Islet of Langerhans (tissue), 1 donor: ENCODE data around the gene SMYD3.
"Not testable (repeated sequence)": the region's sequence is repeated elsewhere in the genome, so short reads cannot be mapped to it uniquely, and the experiment has no call there.

ENCODE experiments used
- FAIRE-seq: peaks from one replicate; lab custom pipeline; 2011; peaks lifted over from hg19 to GRCh38; lab: Jason Lieb, UNC

The SMYD3 gene

DNA sequence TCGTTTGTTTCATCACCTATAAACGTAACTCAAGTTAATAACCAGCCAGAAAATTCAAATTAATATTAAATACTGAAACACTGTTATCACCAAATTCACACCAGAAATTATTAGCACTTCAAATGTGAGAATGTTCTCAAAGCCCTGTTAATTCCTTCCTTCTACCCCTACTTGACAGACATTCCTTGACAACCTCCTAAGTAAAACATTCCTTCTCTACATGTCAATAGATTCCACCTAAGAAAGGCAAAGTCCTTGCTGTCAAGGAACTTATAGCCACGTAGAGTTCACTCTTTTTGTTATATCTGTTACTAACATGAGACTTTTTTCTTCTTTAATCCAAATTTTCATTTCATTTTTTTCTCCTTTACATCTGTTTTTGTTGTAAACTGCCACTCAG lies 441.5 kb downstream of the SMYD3 start:
- FAIRE-seq: no peak

GRCh38 chr1:246064891-246065290 lies 442.2 kb downstream of the SMYD3 start:
- FAIRE-seq: no peak

- no peak for FAIRE-seq
Observed at GRCh38 chr1:246063013-246063616, 444.0 kb downstream of the SMYD3 start.

DNA sequence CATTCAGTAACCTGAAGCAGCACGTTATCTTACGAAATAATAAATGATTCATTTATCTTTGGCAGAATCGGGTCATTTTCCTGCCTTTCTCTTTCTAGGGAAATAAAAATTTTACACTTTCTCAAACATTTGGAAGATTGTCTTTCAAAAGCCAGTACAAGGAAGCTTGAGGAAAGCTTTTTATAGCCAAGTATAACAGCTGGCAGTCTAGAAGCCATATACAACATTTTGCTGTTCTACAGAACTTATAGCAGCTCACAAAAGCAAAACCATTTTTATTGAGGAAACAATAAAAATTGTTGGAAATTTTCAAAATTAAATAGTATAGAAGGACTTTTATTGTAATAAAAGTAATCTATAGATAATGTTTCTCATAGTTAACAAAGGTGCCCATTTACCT lies 448.6 kb downstream of the SMYD3 start:
- FAIRE-seq: no peak

DNA sequence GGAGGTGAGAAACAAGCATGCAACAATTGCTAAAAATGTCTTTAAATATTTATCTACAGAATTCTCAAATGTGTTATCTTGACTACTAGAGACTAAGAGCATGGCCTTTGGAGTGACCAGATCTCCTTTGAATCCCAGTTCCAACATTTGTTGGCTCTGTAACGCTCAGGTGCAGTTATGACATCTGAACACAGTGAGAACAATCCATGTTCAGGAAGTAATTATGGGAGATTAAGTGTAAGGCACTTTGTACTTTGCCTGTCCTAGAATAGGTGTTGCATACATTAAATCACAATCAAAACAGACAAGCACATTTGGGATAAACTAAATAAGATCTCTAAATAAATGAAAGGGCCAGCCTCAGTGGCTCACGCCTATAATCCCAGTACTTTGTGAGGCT lies 454.5 kb downstream of the SMYD3 start:
- no peak for FAIRE-seq

GRCh38 chr1:246051909-246052518 lies 455.1 kb downstream of the SMYD3 start:
- FAIRE-seq: no peak

DNA sequence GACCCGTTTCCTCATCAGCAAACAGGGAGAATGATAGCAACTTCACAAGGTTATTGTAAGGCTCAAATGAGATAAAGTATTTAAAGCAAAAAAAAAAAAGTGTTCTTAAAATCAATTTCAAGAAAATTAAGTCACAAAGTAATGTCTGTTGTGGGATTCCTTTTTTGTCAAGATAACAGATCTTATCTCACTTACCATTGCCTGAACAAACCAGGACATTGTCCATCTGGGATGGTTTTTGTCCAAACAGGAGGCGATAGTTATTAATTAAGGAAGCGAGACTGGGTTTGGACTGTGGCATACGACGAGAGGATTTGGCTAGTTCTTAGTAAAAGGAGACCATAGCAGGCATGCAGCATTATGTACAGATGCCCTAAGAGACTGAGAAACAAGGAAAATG lies 458.4 kb downstream of the SMYD3 start:
- FAIRE-seq: no peak

- FAIRE-seq: no peak
Observed at GRCh38 chr1:246043556-246043955, 463.5 kb downstream of the SMYD3 start.

DNA sequence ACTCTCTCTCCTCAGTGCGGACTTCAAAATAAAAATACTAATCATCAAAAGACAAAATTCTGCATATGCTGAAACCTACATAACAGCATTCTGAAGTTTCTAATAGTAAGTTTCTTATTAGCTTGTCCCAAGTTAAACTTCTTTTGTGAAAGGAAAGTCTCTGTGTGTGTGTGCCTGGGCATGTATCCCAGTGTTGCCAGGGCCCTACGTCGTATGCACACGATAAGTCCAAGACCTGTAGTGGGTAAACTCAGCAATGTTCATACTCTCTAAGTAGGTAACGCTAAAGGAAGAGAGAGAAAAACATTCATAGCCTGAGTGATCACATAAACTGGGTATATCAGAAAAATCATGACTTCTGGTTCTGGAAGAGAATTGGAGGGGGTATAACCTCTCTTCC lies 465.7 kb downstream of the SMYD3 start:
- no peak for FAIRE-seq

- no peak for FAIRE-seq
Observed at GRCh38 chr1:246040200-246040890, 466.7 kb downstream of the SMYD3 start.

GRCh38 chr1:246039584-246039983 lies 467.5 kb downstream of the SMYD3 start:
- FAIRE-seq: no peak

- FAIRE-seq: no peak
Observed at GRCh38 chr1:246037832-246038231, 469.2 kb downstream of the SMYD3 start.

DNA sequence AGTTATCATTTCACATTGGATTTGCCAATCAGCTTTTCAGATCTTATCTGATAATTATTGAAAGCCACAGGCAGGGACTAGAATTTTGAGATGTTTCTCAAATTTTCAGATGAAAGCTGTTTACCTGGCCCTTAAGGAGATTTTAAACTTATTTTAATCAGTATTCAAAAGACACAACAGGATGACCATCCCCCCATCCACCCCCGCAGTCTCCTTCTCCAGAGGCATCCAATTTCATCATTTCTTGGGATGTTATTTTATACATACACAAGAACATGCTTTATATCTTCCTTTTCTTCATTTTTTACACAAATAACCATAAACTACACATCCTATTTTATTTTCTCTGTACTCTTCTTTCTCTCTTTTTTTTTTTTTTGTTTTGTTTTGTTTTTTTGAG lies 470.9 kb downstream of the SMYD3 start:
- no peak for FAIRE-seq

- no peak for FAIRE-seq
Observed at GRCh38 chr1:246035060-246035541, 472.0 kb downstream of the SMYD3 start.

GRCh38 chr1:246034630-246035029 lies 472.4 kb downstream of the SMYD3 start:
- FAIRE-seq: no peak

DNA sequence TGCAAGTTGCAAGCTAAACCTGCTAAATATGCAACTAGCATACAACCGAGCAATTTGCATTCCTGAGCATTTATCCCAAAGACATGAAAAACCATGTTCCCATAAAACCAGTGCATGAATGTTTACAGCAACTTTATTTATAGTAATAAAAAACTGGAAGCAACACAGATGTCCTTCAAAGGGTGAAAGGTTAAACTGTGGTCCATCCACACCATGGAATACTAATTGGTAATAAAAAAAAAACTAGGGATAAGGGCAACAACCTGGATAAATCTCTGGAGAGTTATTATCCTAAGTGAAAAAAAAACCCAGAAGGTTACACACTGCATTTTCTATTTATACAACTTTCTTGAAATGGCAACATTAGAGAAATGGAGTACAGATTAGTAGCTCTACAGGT lies 474.1 kb downstream of the SMYD3 start:
- FAIRE-seq: no peak

GRCh38 chr1:246032031-246032551 lies 475.0 kb downstream of the SMYD3 start:
- FAIRE-seq: no peak

DNA sequence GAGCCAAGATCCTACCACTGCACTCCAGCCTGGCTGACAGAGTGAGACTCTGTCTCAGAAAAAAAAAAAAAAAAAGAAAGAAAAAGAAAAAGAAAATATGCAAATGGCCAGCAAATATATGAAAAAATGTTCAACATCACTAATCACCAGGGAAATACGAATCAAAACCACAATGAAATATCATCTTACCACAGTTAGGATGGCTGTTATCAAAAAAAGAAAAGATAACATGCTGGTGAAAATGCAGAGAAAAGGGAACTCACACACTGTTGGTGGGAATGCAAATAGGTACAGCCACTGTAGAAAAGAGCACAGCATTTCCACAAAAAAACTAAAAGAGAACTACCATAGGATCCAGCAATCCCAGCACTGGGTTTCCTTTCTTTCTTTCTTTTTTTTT lies 477.5 kb downstream of the SMYD3 start:
- no peak for FAIRE-seq

- FAIRE-seq: not testable (repeated sequence)
Observed at GRCh38 chr1:246024118-246024517, 483.0 kb downstream of the SMYD3 start.

DNA sequence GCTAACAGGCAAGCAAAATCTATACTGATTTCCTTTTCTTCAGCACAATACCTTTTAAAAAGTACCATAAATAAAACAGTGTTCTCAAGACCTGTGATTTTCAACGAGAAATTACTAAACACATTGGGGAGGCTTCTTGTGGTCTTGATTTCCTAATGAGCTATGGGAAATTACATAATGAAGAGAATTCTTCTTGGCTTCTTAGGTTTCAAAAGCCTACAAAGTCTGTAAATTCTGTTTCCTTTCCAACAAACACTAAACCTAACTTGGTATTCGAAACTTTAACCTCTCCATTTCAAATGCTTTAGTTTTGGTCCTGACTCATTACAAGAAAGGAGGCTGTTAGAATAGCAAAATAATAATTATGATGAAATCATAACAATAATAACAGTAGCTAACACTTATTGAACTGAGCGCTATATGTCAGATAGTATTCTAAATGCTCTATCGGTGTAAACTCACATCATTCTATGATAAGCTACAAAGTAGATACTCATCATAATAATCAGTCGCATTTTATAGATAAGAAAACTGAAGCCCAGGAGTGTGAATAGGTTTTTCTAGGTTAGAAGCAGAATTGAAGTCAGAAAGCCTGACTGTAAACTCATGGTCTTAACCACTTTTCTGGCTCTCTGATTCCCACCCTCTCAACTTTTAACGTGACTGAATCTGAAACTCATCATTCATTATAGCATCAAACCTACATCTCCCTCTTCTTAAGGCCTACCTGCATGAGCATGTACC lies 486.7 kb downstream of the SMYD3 start:
- no peak for FAIRE-seq

- no peak for FAIRE-seq
Observed at GRCh38 chr1:246018146-246018545, 488.9 kb downstream of the SMYD3 start.

DNA sequence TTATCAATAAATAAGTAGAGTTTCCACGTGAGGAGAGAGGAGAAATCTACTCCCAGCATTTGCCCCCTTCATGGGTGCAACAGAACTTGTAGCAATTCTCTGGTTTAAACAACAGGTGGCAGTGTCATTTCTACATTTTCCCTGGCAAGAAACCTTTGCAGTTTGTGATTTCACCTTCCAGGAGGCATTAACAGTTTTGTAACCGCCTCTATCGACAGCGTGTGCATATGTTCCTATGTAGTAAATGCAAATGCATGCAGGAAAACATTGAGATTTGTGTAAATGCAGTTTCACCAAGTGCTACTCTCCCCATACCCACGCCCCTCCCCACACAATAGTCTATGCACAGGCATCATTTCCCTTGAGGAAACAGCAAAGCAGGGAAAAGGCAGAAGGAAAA lies 494.7 kb downstream of the SMYD3 start:
- peak; percentile 80 for FAIRE-seq

DNA sequence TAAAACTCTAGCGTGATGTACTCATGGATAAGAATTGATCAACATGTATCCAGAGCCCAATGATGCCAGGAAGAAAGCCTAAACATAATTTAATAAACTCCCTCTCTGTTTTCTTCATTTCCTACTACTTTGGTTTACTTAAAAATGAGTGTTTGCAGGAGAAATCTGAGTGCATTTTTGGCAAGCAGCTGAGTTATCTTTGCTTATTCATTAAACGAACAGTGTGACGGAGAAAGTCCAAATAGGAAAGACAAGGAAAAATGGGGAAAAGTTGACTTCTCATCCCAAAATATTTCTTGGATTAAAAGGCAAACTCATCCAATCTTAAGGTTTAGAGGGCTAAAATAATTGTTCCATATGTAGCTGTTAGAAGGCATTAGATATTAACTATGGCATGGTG lies 496.7 kb downstream of the SMYD3 start:
- no peak for FAIRE-seq
